A549 (cell line): Measurements from ENCODE around the gene CRIP3. TPM values are rescaled to one million over a fixed set of nuclear protein-coding genes. Genes with fewer than 3 reads are reported as not detected.

Experiments
- ATAC-seq, 2 experiments: fragments of 200-7000 bp in 1 of 2; fragments of >200 bp in 1 of 2; cut with Nextera tagmentation in 1 of 2; cut with Tn5 transposase in 1 of 2; 3 replicates each; pipeline versions ENCODE4 v1.8.0 to v1.9.1; 2018 to 2020; ENCODE audit warnings: mild to moderate bottlenecking in 1 of 2, moderate library complexity in 1 of 2
- CTCF ChIA-PET: fragments of 300-600 bp; sonication (Branson Sonifier 250); formaldehyde crosslinking; extraction: SDS; loops from one replicate; lab custom pipeline; 2021; ENCODE audit warnings: antibody characterized with exemption, inconsistent platforms; lab: Yijun Ruan, JAX
- POLR2A ChIA-PET: fragments of 350-600 bp; formaldehyde crosslinking; extraction: SDS; loops from one replicate; lab custom pipeline; 2021; ENCODE audit warnings: antibody characterized with exemption, inconsistent platforms; lab: Yijun Ruan, JAX
- DNase-seq, 2 experiments: peaks; one replicate each; pipeline versions ENCODE4 v3.0.0 to v3.0.0-alpha.2; 2011 to 2016; ENCODE audit warnings: low read depth in 1 of 2, low spot score in 1 of 2
- FAIRE-seq: peaks from 2 replicates; lab custom pipeline; 2011; peaks lifted over from hg19 to GRCh38; lab: Jason Lieb, UNC
- H3K27ac ChIP-seq, 2 experiments: fragments of >200 bp; sonication (Bioruptor Twin); formaldehyde crosslinking; 3 replicates each; pipeline ENCODE4 v1.5.1; 2016 to 2017
- H3K4me1 ChIP-seq: fragments of >200 bp; sonication (Bioruptor Twin); formaldehyde crosslinking; 3 replicates; pipeline ENCODE4 v1.6.1; 2016
- H3K4me2 ChIP-seq: fragments of >200 bp; sonication (Bioruptor Twin); formaldehyde crosslinking; 3 replicates; pipeline ENCODE4 v1.6.1; 2016
- H3K4me3 ChIP-seq: fragments of >200 bp; sonication (Bioruptor Twin); formaldehyde crosslinking; 3 replicates; pipeline ENCODE4 v1.5.1; 2016
- H3K9me3 ChIP-seq: fragments of >200 bp; sonication (Bioruptor Twin); formaldehyde crosslinking; 3 replicates; pipeline ENCODE4 v1.6.1; 2016
- CBX8 ChIP-seq: fragments of 200-600 bp; sonication (generic); IDR thresholded peaks from 2 replicates; pipeline ENCODE4 v1.6.1; 2016
- CEBPB ChIP-seq, 2 experiments: fragments of >200 bp in 1 of 2; sonication (Bioruptor Twin) in 1 of 2; formaldehyde crosslinking in 1 of 2; IDR thresholded peaks; 2 replicates each; pipeline ENCODE4 v1.6.1; 2012 to 2016
- CHD4 ChIP-seq: fragments of 200-600 bp; sonication (generic); IDR thresholded peaks from 2 replicates; pipeline ENCODE4 v1.6.1; 2016; ENCODE audit warnings: antibody characterized with exemption, mild to moderate bottlenecking, borderline replicate concordance
- EP300 ChIP-seq, 2 experiments: fragments of >200 bp; sonication (Bioruptor Twin); formaldehyde crosslinking; IDR thresholded peaks; 2 replicates in 1 of 2; 3 replicates in 1 of 2; pipeline ENCODE4 v1.6.1; 2016 to 2017
- FOSL2 ChIP-seq, 2 experiments: fragments of 450-650 bp in 1 of 2; fragments of >200 bp in 1 of 2; sonication (Bioruptor Twin) in 1 of 2; formaldehyde crosslinking; IDR thresholded peaks; 2 replicates each; pipeline versions ENCODE4 v1.5.0 to v1.6.1; 2016 to 2020; ENCODE audit warnings: mild to moderate bottlenecking in 1 of 2, moderate library complexity in 1 of 2
- GATA3 ChIP-seq: IDR thresholded peaks from 2 replicates; pipeline ENCODE4 v1.6.1; 2012; ENCODE audit warnings: borderline replicate concordance
- HEYL ChIP-seq: fragments of 250-450 bp; sonication (Bioruptor Pico); IDR thresholded peaks from 2 replicates; pipeline ENCODE4 v1.8.0; 2021; ENCODE audit warnings: mild to moderate bottlenecking, moderate library complexity
- HMGXB4 ChIP-seq: fragments of 250-450 bp; sonication (Bioruptor Pico); IDR thresholded peaks from 2 replicates; pipeline ENCODE4 v1.5.0; 2021; ENCODE audit warnings: mild to moderate bottlenecking, moderate library complexity, borderline replicate concordance
- JUN ChIP-seq, 2 experiments: fragments of >200 bp; sonication (Bioruptor Twin); formaldehyde crosslinking; IDR thresholded peaks; 2 replicates in 1 of 2; 3 replicates in 1 of 2; pipeline ENCODE4 v1.6.1; 2016 to 2017
- MAFK ChIP-seq: fragments of 450-650 bp; IDR thresholded peaks from 2 replicates; pipeline ENCODE4 v1.6.1; 2014; ENCODE audit not compliant: partially characterized antibody
- MYC ChIP-seq: IDR thresholded peaks from 2 replicates; pipeline ENCODE4 v1.6.1; 2012; ENCODE audit warnings: mild to moderate bottlenecking, inconsistent platforms, low read length, improper control_type of control experiment, borderline replicate concordance
- NFE2L2 ChIP-seq: fragments of 150-350 bp; conservative IDR thresholded peaks from 2 replicates; pipeline ENCODE4 v1.6.1; 2014; ENCODE audit warnings: low read length
- NPAS2 ChIP-seq: fragments of 250-450 bp; sonication (Bioruptor Pico); IDR thresholded peaks from 2 replicates; pipeline ENCODE4 v1.8.0; 2022; ENCODE audit warnings: mild to moderate bottlenecking, moderate library complexity, borderline replicate concordance
- NR3C1 ChIP-seq: fragments of >200 bp; sonication (Bioruptor Twin); formaldehyde crosslinking; IDR thresholded peaks from 3 replicates; pipeline ENCODE4 v1.6.1; 2017
- RAD21 ChIP-seq, 2 experiments: fragments of >200 bp in 1 of 2; sonication (Bioruptor Twin) in 1 of 2; formaldehyde crosslinking in 1 of 2; IDR thresholded peaks in 1 of 2; conservative IDR thresholded peaks in 1 of 2; 2 replicates in 1 of 2; 3 replicates in 1 of 2; pipeline ENCODE4 v1.6.1; 2012 to 2018; ENCODE audit warnings: inconsistent platforms in 1 of 2
- RFX5 ChIP-seq: fragments of 450-650 bp; IDR thresholded peaks from 2 replicates; pipeline ENCODE4 v1.7.1; 2014; ENCODE audit warnings: antibody characterized with exemption, mild to moderate bottlenecking, moderate library complexity
- SREBF2 ChIP-seq: fragments of 450-650 bp; IDR thresholded peaks from 2 replicates; pipeline ENCODE4 v1.6.1; 2014; ENCODE audit warnings: mild to moderate bottlenecking, moderate library complexity
- TFCP2L1 ChIP-seq: fragments of 250-450 bp; sonication (Bioruptor Pico); IDR thresholded peaks from 2 replicates; pipeline ENCODE4 v1.5.0; 2021; ENCODE audit warnings: mild to moderate bottlenecking
- ZC3H11A ChIP-seq: fragments of 450-650 bp; IDR thresholded peaks from 2 replicates; pipeline ENCODE4 v1.6.1; 2014; ENCODE audit warnings: antibody characterized with exemption, mild to moderate bottlenecking
- ZFP36 ChIP-seq: fragments of 450-650 bp; IDR thresholded peaks from 2 replicates; pipeline ENCODE4 v1.6.1; 2014; ENCODE audit warnings: borderline replicate concordance; ENCODE audit not compliant: partially characterized antibody
- ZSCAN20 ChIP-seq: fragments of 250-450 bp; sonication (Bioruptor Pico); IDR thresholded peaks from 2 replicates; pipeline ENCODE4 v1.8.0; 2022; ENCODE audit warnings: mild to moderate bottlenecking, moderate library complexity
- WGBS: methylation state at CpG from one replicate; pipeline ENCODE4 v1.1.6; 2017; ENCODE audit errors: missing lambda C conversion rate; 5-methylcytosine and 5-hydroxymethylcytosine counted together
- polyA plus RNA-seq, 4 experiments: library from polyadenylated mRNA; depleted of rRNA in 3 of 4; stranded (reverse); fragments of >200 nt; fragmentation: RNase III in 1 of 4; extraction: RNeasy Plus Mini Kit Qiagen cat#74134 plus additional on column Dnase treatment in 1 of 4; gene quantifications; 2 replicates in 3 of 4; 3 replicates in 1 of 4; pipeline ENCODE4 v1.2.3, GENCODE V29; 2011 to 2017
- TF ChIP-seq, protein P1 (sequence below): fragments of 250-450 bp; sonication (Bioruptor Pico); IDR thresholded peaks from 2 replicates; pipeline ENCODE4 v1.5.0; 2020; ENCODE audit warnings: low read depth, mild to moderate bottlenecking, moderate library complexity

The CRIP3 gene
- polyA plus RNA-seq, 2 of the 4 experiments (the other 2 are of a cell fraction), result 1.3 to 2.8 TPM

DNA sequence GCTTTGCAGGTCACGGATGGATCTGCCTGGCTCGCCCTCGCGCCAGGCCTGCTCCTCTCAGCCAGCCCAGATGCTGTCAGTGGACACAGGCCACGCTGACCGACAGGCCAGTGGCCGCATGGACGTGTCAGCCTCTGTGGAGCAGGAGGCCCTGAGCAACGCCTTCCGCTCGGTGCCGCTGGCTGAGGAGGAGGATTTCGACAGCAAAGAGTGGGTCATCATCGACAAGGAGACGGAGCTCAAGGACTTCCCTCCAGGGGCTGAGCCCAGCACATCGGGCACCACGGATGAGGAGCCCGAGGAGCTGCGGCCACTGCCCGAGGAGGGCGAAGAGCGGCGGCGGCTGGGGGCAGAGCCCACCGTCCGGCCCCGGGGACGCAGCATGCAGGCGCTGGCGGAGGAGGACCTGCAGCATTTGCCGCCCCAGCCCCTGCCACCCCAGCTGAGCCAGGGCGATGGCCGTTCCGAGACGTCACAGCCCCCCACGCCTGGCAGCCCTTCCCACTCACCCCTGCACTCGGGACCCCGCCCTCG, 45.8 kb downstream of the CRIP3 start:
- H3K4me1 ChIP-seq, result peaks cover 1% of the 10 kb centered on the region; the same call in 1 of the 3 replicates
- ATAC-seq (no peak; a peak in 1 of 6 replicates), FAIRE-seq (no peak), DNase-seq (no peak)
- no peaks in the 10 kb centered on the region for H3K9me3 ChIP-seq
- no peak overlapping the region for H3K27ac ChIP-seq
- H3K4me2 ChIP-seq, result no peak overlapping the region
- no peak for TF ChIP-seq ZSCAN20
- no peak for TF ChIP-seq FOSL2 (IDR thresholded peaks at IDR 0.05)
- TF ChIP-seq FOSL2 (CRISPR knock-in tag; IDR thresholded peaks at IDR 0.05), result no peak
- no peak for TF ChIP-seq ZC3H11A
- TF ChIP-seq NFE2L2, result no peak
- no peak for TF ChIP-seq TFCP2L1 (CRISPR knock-in tag)
- no peak for TF ChIP-seq GATA3
- no peak for TF ChIP-seq CHD4
- no peak for TF ChIP-seq SREBF2
- no peak for TF ChIP-seq MYC
- TF ChIP-seq JUN (IDR thresholded peaks at IDR 0.05), result no peak
- 86% methylated on average over 19 of the region's 39 CpGs for WGBS
- POLR2A ChIA-PET, result no interaction called here
- CTCF ChIA-PET, result interaction anchor here (0.6 to 5.1 kb wide), 25 partner anchors 10 to 244 kb away, joined by 3 to 38 read pairs (median 4); partner anchors contain the start of gene DNPH1
- H3K4me3 ChIP-seq, result no peak overlapping the region

DNA sequence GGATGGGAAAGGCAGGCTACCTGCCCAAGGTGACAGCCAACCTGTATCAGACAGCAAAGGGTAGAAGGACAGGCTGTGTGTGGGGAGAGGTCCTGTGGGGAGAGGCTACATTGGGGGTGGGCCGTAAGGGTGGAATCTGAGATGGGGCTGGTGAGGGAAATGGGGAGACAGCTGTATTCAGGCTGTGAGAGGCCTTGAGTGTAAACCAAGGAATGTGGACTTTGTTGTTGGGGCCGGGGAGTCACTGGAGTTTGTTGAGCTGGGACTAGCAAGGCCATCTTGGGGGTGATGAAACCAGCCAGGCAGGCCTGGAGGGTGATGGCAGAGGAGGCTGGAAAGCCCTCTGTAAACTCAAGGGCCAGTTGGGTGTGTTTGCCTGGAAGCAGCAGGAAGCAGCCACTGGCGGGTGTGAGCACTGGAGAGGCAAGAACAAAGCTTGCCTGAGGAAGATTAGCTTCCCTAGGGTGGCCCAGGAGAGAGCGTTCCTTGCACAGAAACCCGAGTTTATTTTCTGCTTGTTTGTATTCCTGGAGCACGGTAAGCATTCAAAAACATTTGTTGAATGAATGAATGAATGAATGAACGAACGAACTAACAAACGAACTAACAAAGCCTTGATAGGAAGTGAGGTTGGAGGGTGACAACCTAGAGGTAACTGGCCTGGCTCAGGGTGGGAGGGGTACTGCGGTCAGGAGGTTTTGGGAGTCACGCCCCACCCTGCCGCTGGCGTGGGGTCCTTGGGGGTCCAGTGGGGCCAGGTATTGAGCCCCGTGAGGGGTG, 46.4 kb downstream of the CRIP3 start:
- POLR2A ChIA-PET, result no interaction called here
- CTCF ChIA-PET, result interaction anchor here (0.6 to 5.1 kb wide), 18 partner anchors 9 to 245 kb away, joined by 3 to 38 read pairs (median 5); partner anchors contain the start of gene DNPH1
- no peak for TF ChIP-seq ZSCAN20
- no peak for TF ChIP-seq HEYL (CRISPR knock-in tag)
- no peak for TF ChIP-seq NR3C1
- no peak for TF ChIP-seq CEBPB (IDR thresholded peaks at IDR 0.05)
- no peak for TF ChIP-seq NPAS2 (CRISPR knock-in tag)
- no peak for TF ChIP-seq RFX5
- no peak for TF ChIP-seq MAFK
- TF ChIP-seq EP300 (IDR thresholded peaks at IDR 0.05), result no peak
- TF ChIP-seq RAD21 (conservative IDR thresholded peaks at IDR 0.05 in 1 of 2, IDR thresholded peaks at IDR 0.05 in 1 of 2), result no peak
- TF ChIP-seq, protein P1, sequence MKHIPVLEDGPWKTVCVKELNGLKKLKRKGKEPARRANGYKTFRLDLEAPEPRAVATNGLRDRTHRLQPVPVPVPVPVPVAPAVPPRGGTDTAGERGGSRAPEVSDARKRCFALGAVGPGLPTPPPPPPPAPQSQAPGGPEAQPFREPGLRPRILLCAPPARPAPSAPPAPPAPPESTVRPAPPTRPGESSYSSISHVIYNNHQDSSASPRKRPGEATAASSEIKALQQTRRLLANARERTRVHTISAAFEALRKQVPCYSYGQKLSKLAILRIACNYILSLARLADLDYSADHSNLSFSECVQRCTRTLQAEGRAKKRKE, result no peak
- TF ChIP-seq ZFP36, result no peak
- TF ChIP-seq TFCP2L1 (CRISPR knock-in tag), result no peak
- TF ChIP-seq CBX8, result no peak
- TF ChIP-seq ZC3H11A, result no peak
- no peak for TF ChIP-seq GATA3
- no peak for TF ChIP-seq HMGXB4 (CRISPR knock-in tag)
- no peaks in the 10 kb centered on the region for H3K9me3 ChIP-seq
- H3K4me1 ChIP-seq, result no peaks in the 10 kb centered on the region
- no peak for FAIRE-seq
- no peak for ATAC-seq
- WGBS, result 72% methylated on average over 14 of the region's 14 CpGs
- DNase-seq, result no peak
- H3K4me2 ChIP-seq, result no peak overlapping the region
- H3K4me3 ChIP-seq, result no peak overlapping the region
- H3K27ac ChIP-seq, result no peak overlapping the region
